ENCODE data around the gene AK3.
"Not testable (repeated sequence)": the region's sequence is repeated elsewhere in the genome, so short reads cannot be mapped to it uniquely, and the experiment has no call there.

Gene AK3

DNA sequence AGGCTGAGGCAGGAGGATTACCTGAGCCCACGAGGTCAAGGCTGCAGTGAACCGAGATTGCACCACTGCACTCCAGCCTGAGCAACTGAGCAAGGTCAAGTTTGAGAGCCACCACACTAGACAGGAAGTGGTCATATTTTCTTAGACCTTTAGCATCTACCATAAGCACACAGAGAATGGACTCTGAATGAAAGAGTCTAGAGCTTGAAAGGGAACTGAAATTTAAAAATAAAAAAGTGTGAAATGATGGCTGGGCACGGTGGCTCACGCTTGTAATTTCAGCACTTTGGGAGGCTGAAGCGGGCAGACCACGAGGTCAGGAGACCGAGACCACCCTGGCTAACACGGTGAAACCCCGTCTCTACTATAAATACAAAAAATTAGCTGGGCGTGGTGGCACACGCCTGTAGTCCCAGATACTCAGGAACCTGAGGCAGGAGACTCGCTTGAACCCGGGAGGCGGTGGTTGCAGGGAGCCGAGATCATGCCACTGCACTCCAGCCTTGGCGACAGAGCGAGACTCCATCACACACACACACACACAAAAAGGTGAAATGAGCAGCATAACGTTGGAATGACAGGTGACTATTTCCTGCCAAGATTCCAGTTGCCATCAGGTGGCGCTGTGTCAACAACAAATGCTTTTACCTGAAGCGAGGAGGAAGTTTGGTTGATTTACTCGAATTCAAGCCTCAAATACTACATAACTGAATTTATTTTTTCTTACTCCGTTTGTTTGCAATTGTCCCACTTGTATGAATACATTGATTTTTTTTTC is 21.3 kb upstream of the AK3 start:
- Histone ChIP-seq H3K27ac (no peak overlapping the region), H3K27me3 (ENCODE audit: control insufficient read depth, insufficient read depth, low read length) (no peaks in the 10 kb centered on the region), H3K4me2 (ENCODE audit: low read length) (peak overlapping the region; percentile 47), H3K36me3 (ENCODE audit: control insufficient read depth, insufficient read depth, low read length) (no peaks in the 10 kb centered on the region), H3K9me3 (ENCODE audit: control insufficient read depth, low read length) (no peaks in the 10 kb centered on the region), H3K4me3 (ENCODE audit: low read depth, low read length) (peak overlapping the region; percentile 44), H2AFZ (peak overlapping the region; percentile 53), H3K79me2 (no peaks in the 10 kb centered on the region), H3K9ac (no peak overlapping the region), H3K4me1 (no peaks in the 10 kb centered on the region)
- TF ChIP-seq, protein P1, sequence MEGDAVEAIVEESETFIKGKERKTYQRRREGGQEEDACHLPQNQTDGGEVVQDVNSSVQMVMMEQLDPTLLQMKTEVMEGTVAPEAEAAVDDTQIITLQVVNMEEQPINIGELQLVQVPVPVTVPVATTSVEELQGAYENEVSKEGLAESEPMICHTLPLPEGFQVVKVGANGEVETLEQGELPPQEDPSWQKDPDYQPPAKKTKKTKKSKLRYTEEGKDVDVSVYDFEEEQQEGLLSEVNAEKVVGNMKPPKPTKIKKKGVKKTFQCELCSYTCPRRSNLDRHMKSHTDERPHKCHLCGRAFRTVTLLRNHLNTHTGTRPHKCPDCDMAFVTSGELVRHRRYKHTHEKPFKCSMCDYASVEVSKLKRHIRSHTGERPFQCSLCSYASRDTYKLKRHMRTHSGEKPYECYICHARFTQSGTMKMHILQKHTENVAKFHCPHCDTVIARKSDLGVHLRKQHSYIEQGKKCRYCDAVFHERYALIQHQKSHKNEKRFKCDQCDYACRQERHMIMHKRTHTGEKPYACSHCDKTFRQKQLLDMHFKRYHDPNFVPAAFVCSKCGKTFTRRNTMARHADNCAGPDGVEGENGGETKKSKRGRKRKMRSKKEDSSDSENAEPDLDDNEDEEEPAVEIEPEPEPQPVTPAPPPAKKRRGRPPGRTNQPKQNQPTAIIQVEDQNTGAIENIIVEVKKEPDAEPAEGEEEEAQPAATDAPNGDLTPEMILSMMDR (IDR thresholded peaks at IDR 0.05): peak; percentile 66

DNA sequence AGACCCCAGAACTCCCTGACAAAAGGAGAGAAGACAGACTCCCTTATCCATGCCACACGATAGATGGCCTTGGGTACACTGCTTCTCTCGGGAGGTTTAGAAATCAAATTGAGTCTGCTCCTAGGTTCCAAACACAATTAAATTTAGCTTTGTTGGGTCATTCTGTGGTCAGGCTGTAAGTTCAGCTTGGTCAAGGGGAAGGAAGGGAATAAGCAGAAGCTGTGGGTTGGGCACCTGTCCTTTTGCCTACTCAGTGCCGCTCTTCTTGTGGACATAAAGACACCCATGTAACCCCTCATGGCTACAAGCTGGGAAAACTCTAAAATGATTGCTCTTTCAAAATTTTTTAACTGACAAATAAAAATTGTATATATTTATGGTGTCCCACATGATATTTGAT is 19.1 kb upstream of the AK3 start:
- TF ChIP-seq, protein P1 (IDR thresholded peaks at IDR 0.05): no peak
- Histone ChIP-seq H3K79me2 (no peaks in the 10 kb centered on the region), H3K4me1 (no peaks in the 10 kb centered on the region), H3K27ac (no peak overlapping the region), H3K36me3 (ENCODE audit: control insufficient read depth, insufficient read depth, low read length) (no peaks in the 10 kb centered on the region), H3K9me3 (ENCODE audit: control insufficient read depth, low read length) (no peaks in the 10 kb centered on the region), H3K27me3 (ENCODE audit: control insufficient read depth, insufficient read depth, low read length) (no peaks in the 10 kb centered on the region), H3K4me3 (ENCODE audit: low read depth, low read length) (no peak overlapping the region), H3K4me2 (ENCODE audit: low read length) (no peak overlapping the region), H2AFZ (no peak overlapping the region), H3K9ac (no peak overlapping the region)

DNA sequence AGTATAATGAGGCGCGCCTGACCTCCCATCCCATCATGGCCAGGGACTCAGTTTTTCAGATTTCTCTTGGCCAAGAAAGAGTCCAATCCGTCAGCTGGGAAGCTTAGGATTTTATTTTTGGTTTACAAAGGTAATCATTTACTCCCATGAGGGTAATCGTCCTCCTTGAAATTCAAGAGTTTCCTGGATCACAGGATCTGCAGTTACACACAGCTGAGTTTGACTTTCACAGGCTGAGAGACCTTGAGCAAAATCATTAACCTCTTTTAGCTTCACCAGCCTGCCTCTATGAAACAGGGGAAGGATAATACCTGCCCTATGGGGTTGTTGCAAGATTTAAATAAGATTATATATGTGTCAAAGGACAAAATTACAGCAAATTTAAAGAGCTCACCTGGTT is 15.4 kb upstream of the AK3 start:
- H3K4me2 ChIP-seq (ENCODE audit: low read length): no peak overlapping the region
- no peaks in the 10 kb centered on the region for H3K27me3 ChIP-seq (ENCODE audit: control insufficient read depth, insufficient read depth, low read length)
- H3K4me1 ChIP-seq: no peaks in the 10 kb centered on the region
- H3K79me2 ChIP-seq: no peaks in the 10 kb centered on the region
- no peaks in the 10 kb centered on the region for H3K36me3 ChIP-seq (ENCODE audit: control insufficient read depth, insufficient read depth, low read length)
- H3K9me3 ChIP-seq (ENCODE audit: control insufficient read depth, low read length): no peaks in the 10 kb centered on the region
- no peak overlapping the region for H3K27ac ChIP-seq
- no peak overlapping the region for H3K9ac ChIP-seq
- no peak overlapping the region for H3K4me3 ChIP-seq (ENCODE audit: low read depth, low read length)
- H2AFZ ChIP-seq: no peak overlapping the region
- TF ChIP-seq, protein P1 (IDR thresholded peaks at IDR 0.05): no peak

DNA sequence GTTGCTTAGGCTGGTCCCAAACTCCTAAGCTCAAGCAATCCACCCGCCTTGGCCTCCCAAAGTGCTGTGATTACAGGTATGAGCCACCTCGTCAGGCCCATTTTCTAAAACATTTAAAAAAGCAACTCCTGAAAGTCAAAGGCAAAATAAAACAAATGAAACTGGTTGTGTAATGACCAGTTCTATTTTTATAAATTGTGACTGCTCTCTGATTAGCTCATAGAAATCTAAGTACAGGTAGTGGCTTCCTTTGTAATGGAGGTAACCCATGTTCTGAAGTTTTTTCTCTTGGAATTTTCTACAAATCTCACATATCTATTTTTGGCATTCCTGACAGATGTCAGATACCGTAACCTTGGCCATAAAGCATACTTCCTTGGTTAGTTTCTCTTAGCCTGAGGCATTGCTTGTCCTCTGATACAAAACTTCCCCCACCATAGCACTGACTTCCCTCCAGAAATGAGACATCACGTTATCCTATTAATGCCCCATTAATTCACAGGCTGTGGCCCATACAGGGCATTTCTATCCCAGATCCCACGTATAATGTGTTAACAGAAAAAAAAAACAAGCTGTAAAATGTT is 14.1 kb upstream of the AK3 start:
- no peak overlapping the region for H2AFZ ChIP-seq
- TF ChIP-seq, protein P1 (IDR thresholded peaks at IDR 0.05): no peak
- H3K27me3 ChIP-seq (ENCODE audit: control insufficient read depth, insufficient read depth, low read length): no peaks in the 10 kb centered on the region
- no peak overlapping the region for H3K27ac ChIP-seq
- H3K9ac ChIP-seq: no peak overlapping the region
- no peaks in the 10 kb centered on the region for H3K79me2 ChIP-seq
- H3K4me1 ChIP-seq: no peaks in the 10 kb centered on the region
- H3K4me3 ChIP-seq (ENCODE audit: low read depth, low read length): no peak overlapping the region
- H3K4me2 ChIP-seq (ENCODE audit: low read length): no peak overlapping the region
- H3K9me3 ChIP-seq (ENCODE audit: control insufficient read depth, low read length): no peaks in the 10 kb centered on the region
- no peaks in the 10 kb centered on the region for H3K36me3 ChIP-seq (ENCODE audit: control insufficient read depth, insufficient read depth, low read length)

DNA sequence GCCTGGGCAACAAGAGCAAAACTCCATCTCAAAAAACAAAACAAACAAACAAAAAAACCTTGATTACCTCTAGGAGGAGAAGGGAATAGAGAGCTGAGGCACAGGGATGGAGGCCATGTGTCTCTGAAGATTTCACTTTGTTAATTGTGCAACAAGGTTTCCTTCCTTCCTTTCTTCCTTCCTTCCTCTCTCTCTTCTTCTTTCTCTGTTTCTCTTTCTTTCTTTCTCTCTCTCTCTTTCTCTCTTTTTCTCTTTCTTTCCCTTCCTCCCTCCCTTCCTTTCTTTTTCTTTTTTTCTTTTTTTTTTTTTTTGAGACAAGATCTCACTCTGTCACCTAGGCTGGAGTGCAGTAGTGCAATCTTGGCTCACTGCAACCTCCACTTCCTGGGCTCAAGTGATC is 13.5 kb upstream of the AK3 start:
- H3K4me3 ChIP-seq (ENCODE audit: low read depth, low read length); H3K27ac ChIP-seq; H3K4me1 ChIP-seq; H3K27me3 ChIP-seq (ENCODE audit: control insufficient read depth, insufficient read depth, low read length); H2AFZ ChIP-seq; H3K79me2 ChIP-seq; H3K9ac ChIP-seq; H3K36me3 ChIP-seq (ENCODE audit: control insufficient read depth, insufficient read depth, low read length); H3K4me2 ChIP-seq (ENCODE audit: low read length); H3K9me3 ChIP-seq (ENCODE audit: control insufficient read depth, low read length): not testable (repeated sequence)

All from parathyroid adenoma (tissue), 2 donors.